ENCODE data around the gene PILRA. TPM values are rescaled to one million over a fixed set of nuclear protein-coding genes. Genes with fewer than 3 reads are reported as not detected.

The PILRA gene
- total RNA-seq, 1 experiment from 2014 or later = 3.2 TPM

GRCh38 chr7:100397315-100398081, 24.2 kb downstream of the PILRA start:
- peaks cover 37% of the 10 kb centered on the region for H3K27me3 Mint-ChIP-seq (ENCODE audit: low read depth)
- no peak overlapping the region for H3K56ac ChIP-seq (ENCODE audit: insufficient read length, low read depth, low read length)
- H3K27ac Mint-ChIP-seq = no peak overlapping the region

More at GRCh38 chr7:100397315-100398081, 24.2 kb downstream of the PILRA start:
- Histone ChIP-seq H3K4ac (ENCODE audit: low read depth, low read length) (no peak overlapping the region), H4K8ac (replicated peaks; ENCODE audit: insufficient read length, low read depth, low read length) (no peak overlapping the region), H2AK5ac (ENCODE audit: insufficient read length, low read length) (no peak overlapping the region), H3K23me2 (ENCODE audit: insufficient read length, low read depth, low read length, poor library complexity, severe bottlenecking) (peaks cover 2% of the 10 kb centered on the region), H2BK20ac (ENCODE audit: low read depth, low read length, poor library complexity, severe bottlenecking) (no peak overlapping the region), H2BK5ac (ENCODE audit: insufficient read length, low read length) (no peak overlapping the region), H3K9ac (ENCODE audit: extremely low read depth, insufficient read length, low read length) (no peak overlapping the region), H3K27me3 (ENCODE audit: insufficient read depth, low read length) (no peaks in the 10 kb centered on the region), H3K4me1 (ENCODE audit: insufficient read depth, low read length) (no peaks in the 10 kb centered on the region), H3K79me1 (ENCODE audit: insufficient read depth, low read depth, low read length, poor library complexity, severe bottlenecking) (no peaks in the 10 kb centered on the region), H4K91ac (ENCODE audit: insufficient read length, low read depth, low read length) (no peak overlapping the region), H2BK120ac (ENCODE audit: low read depth, low read length, poor library complexity, severe bottlenecking) (no peak overlapping the region), H4K20me1 (ENCODE audit: control insufficient read depth, insufficient read depth, insufficient read length) (no peaks in the 10 kb centered on the region), H2BK15ac (ENCODE audit: low read depth, low read length) (no peak overlapping the region), H3K23ac (ENCODE audit: insufficient read length, low read depth, low read length) (no peak overlapping the region), H3K9me3 (ENCODE audit: control insufficient read depth, low read depth, low read length) (no peaks in the 10 kb centered on the region), H3K14ac (ENCODE audit: insufficient read depth, low read length) (no peak overlapping the region), H3K18ac (ENCODE audit: insufficient read length, low read depth, low read length) (no peak overlapping the region), H2AFZ (ENCODE audit: low read length) (no peak overlapping the region), H4K5ac (ENCODE audit: insufficient read length, low read depth, low read length) (no peak overlapping the region), H3K4me2 (ENCODE audit: insufficient read depth, insufficient read length, low read length) (no peak overlapping the region), H3K79me2 (ENCODE audit: insufficient read depth, low read length) (no peaks in the 10 kb centered on the region), H3T11ph (ENCODE audit: low read length) (no peak overlapping the region), H2BK12ac (ENCODE audit: insufficient read length, low read depth, low read length) (no peak overlapping the region), H3K27ac (ENCODE audit: insufficient read length, low read depth, low read length) (no peak overlapping the region)
- no CpG with 5 or more reads among the region's 13 CpGs for WGBS (ENCODE audit: extremely low coverage, insufficient read length, low lambda C conversion rate)
- DNase-seq = peak; percentile 49
- TF ChIP-seq, protein P1, sequence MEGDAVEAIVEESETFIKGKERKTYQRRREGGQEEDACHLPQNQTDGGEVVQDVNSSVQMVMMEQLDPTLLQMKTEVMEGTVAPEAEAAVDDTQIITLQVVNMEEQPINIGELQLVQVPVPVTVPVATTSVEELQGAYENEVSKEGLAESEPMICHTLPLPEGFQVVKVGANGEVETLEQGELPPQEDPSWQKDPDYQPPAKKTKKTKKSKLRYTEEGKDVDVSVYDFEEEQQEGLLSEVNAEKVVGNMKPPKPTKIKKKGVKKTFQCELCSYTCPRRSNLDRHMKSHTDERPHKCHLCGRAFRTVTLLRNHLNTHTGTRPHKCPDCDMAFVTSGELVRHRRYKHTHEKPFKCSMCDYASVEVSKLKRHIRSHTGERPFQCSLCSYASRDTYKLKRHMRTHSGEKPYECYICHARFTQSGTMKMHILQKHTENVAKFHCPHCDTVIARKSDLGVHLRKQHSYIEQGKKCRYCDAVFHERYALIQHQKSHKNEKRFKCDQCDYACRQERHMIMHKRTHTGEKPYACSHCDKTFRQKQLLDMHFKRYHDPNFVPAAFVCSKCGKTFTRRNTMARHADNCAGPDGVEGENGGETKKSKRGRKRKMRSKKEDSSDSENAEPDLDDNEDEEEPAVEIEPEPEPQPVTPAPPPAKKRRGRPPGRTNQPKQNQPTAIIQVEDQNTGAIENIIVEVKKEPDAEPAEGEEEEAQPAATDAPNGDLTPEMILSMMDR (conservative IDR thresholded peaks at IDR 0.05) = peak; percentile 40; the same call in 2 of the 3 replicates
- H3K4me1 Mint-ChIP-seq = peaks cover 16 to 34% of the 10 kb centered on the region in 2 experiments
- no peaks in the 10 kb centered on the region for H3K9me3 Mint-ChIP-seq
- H3K36me3 Mint-ChIP-seq (ENCODE audit: insufficient read depth in 1 of 3, low read depth in 3 of 3) = no peaks in the 10 kb centered on the region
- no peak overlapping the region for H3K4me3 Mint-ChIP-seq

Measured in H9 (cell line).